ENCODE results near the gene TAS1R3.

TAS1R3 gene

DNA sequence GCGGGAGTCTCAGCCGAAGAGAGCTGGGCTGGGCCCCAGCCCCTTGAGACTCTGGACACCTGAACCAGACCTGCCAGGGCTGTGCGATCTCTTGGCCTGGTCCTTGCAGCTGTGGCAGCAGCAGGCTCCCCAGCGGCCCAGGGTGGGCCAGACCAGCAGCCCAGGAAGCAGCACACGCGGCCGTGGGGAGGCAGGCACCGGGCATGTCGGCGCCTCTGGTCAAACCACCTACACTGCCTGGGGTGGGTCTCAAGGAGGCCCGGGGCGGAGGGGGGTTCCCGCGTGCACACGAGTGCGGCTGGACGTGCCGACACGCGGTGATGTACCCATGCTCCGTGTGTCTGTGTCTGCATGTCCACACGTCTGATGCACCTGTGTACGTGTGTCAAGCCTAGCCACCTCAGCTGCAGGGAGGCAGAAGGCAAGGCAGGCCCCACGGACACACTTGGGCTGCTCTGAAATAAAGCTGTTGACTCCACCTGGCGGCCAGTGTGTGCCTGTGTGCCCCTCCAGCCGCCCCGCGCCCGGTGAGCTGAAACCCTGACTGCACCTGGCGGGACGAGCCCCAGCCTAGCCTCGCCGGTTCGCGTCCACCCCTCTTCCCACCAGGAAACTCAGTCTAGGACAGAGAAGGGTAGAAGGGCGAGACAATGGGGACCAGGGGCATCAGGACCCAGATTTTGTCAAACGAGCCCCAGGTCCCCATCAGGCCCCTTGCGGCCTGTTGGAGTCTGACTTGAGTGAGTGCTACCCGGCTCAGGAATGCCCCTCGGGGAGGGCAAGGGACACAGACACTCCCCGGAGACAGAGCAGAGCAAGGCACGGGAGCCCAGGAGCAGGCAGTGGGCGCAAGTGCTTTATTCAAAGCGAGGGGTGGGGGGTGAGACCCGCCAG, 39.3 kb upstream of the TAS1R3 start:
- Mint-ChIP-seq H3K27me3 (no peaks in the 10 kb centered on the region), H3K4me1 (ENCODE audit: low read depth in 2 of 2) (peaks cover 0 to 5% of the 10 kb centered on the region in 2 donors), H3K9me3 (no peaks in the 10 kb centered on the region), H3K36me3 (ENCODE audit: insufficient read depth) (peaks cover 4% of the 10 kb centered on the region), H3K4me3 (no peak overlapping the region), H3K27ac (peak overlapping the region in 1 of 2 donors; percentile 67)
- DNase-seq (peak in 2 of 3 experiments; percentile 55 to 56), ATAC-seq (replicated peaks) (peak; percentile 86)

GRCh38 chr1:1292442-1292779, 38.7 kb upstream of the TAS1R3 start:
- peak overlapping the region in 1 of 2 donors; percentile 67 for H3K27ac Mint-ChIP-seq
- H3K27me3 Mint-ChIP-seq = no peaks in the 10 kb centered on the region
- DNase-seq (no peak), ATAC-seq (replicated peaks) (no peak)
- H3K4me1 Mint-ChIP-seq (ENCODE audit: low read depth in 2 of 2) = peaks cover 0 to 5% of the 10 kb centered on the region in 2 donors
- no peaks in the 10 kb centered on the region for H3K9me3 Mint-ChIP-seq
- peaks cover 4% of the 10 kb centered on the region for H3K36me3 Mint-ChIP-seq (ENCODE audit: insufficient read depth)
- H3K4me3 Mint-ChIP-seq = no peak overlapping the region

- Mint-ChIP-seq H3K4me3 (no peak overlapping the region), H3K27ac (no peak overlapping the region), H3K9me3 (no peaks in the 10 kb centered on the region), H3K4me1 (ENCODE audit: low read depth in 2 of 2) (peaks cover 0 to 5% of the 10 kb centered on the region in 2 donors), H3K27me3 (no peaks in the 10 kb centered on the region), H3K36me3 (ENCODE audit: insufficient read depth) (peaks cover 4% of the 10 kb centered on the region)
- ATAC-seq (replicated peaks) (no peak), DNase-seq (no peak)
Observed at GRCh38 chr1:1292851-1293250, 38.2 kb upstream of the TAS1R3 start.

GRCh38 chr1:1293263-1294249, 37.5 kb upstream of the TAS1R3 start:
- no peak for ATAC-seq (replicated peaks)
- H3K4me1 Mint-ChIP-seq (ENCODE audit: low read depth in 2 of 2) = peaks cover 0 to 5% of the 10 kb centered on the region in 2 donors
- DNase-seq = no peak
- no peaks in the 10 kb centered on the region for H3K27me3 Mint-ChIP-seq
- no peak overlapping the region for H3K4me3 Mint-ChIP-seq
- H3K36me3 Mint-ChIP-seq (ENCODE audit: insufficient read depth) = peaks cover 4% of the 10 kb centered on the region
- H3K9me3 Mint-ChIP-seq = no peaks in the 10 kb centered on the region
- no peak overlapping the region for H3K27ac Mint-ChIP-seq

DNA sequence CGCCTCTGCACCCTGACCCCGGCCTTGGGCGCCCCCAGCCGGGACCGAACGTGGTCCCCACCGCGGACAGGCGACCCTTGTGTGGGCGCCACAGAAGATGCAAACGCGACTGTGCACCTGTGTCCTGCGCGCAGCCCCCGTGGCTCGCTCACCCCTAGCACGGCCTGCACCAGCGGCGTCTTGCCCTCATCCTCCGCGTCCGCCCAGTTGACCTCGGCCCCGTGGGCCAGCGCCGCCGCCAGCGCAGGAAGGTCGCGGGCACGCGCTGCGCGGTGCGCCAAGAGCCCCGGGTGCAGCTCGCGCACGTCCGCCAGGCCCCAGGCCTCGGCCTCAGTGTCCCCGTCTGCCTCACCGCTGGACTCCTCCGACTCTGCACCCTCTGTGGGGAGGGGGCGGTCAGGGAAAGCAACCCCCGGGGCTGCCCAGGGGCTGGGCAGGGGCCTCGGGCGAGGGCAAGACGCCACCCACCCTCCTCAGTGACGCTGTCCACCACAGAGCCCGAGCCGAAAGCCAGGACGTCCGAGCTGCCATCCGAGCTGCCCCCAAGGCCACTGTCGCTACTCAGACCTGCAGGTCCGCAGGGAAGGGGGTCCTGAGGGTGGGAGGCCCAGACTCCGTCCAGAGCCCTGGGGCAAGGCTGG, 36.7 kb upstream of the TAS1R3 start:
- no peaks in the 10 kb centered on the region for H3K9me3 Mint-ChIP-seq
- no peaks in the 10 kb centered on the region for H3K27me3 Mint-ChIP-seq
- H3K36me3 Mint-ChIP-seq (ENCODE audit: insufficient read depth) = peaks cover 4% of the 10 kb centered on the region
- peaks cover 0 to 5% of the 10 kb centered on the region in 2 donors for H3K4me1 Mint-ChIP-seq (ENCODE audit: low read depth in 2 of 2)
- no peak overlapping the region for H3K27ac Mint-ChIP-seq
- no peak for DNase-seq
- no peak for ATAC-seq (replicated peaks)
- H3K4me3 Mint-ChIP-seq = no peak overlapping the region

GRCh38 chr1:1295154-1295923, 35.7 kb upstream of the TAS1R3 start:
- H3K9me3 Mint-ChIP-seq = no peaks in the 10 kb centered on the region
- ATAC-seq (replicated peaks) = no peak
- peaks cover 0 to 3% of the 10 kb centered on the region in 2 donors for H3K4me1 Mint-ChIP-seq (ENCODE audit: low read depth in 2 of 2)

GRCh38 chr1:1296070-1297061, 34.7 kb upstream of the TAS1R3 start:
- Mint-ChIP-seq H3K4me3 (no peak overlapping the region), H3K9me3 (no peaks in the 10 kb centered on the region), H3K27ac (no peak overlapping the region), H3K36me3 (ENCODE audit: insufficient read depth) (peaks cover 4% of the 10 kb centered on the region), H3K27me3 (no peaks in the 10 kb centered on the region), H3K4me1 (ENCODE audit: low read depth in 2 of 2) (no peaks in the 10 kb centered on the region)
- ATAC-seq (replicated peaks) = no peak
- DNase-seq = no peak

More at GRCh38 chr1:1295154-1295923, 35.7 kb upstream of the TAS1R3 start:
- Mint-ChIP-seq H3K36me3 (ENCODE audit: insufficient read depth) (peaks cover 4% of the 10 kb centered on the region), H3K27me3 (no peaks in the 10 kb centered on the region), H3K4me3 (no peak overlapping the region), H3K27ac (no peak overlapping the region)
- no peak for DNase-seq

GRCh38 chr1:1297802-1298424, 33.2 kb upstream of the TAS1R3 start:
- no peak for ATAC-seq (replicated peaks)
- H3K4me3 Mint-ChIP-seq = no peak overlapping the region

GRCh38 chr1:1298861-1299685, 32.0 kb upstream of the TAS1R3 start:
- H3K36me3 Mint-ChIP-seq (ENCODE audit: insufficient read depth) = no peaks in the 10 kb centered on the region

More at GRCh38 chr1:1297802-1298424, 33.2 kb upstream of the TAS1R3 start:
- H3K27ac Mint-ChIP-seq = no peak overlapping the region
- H3K36me3 Mint-ChIP-seq (ENCODE audit: insufficient read depth) = no peaks in the 10 kb centered on the region
- DNase-seq = no peak
- H3K9me3 Mint-ChIP-seq = no peaks in the 10 kb centered on the region
- no peaks in the 10 kb centered on the region for H3K27me3 Mint-ChIP-seq
- no peaks in the 10 kb centered on the region for H3K4me1 Mint-ChIP-seq (ENCODE audit: low read depth in 2 of 2)

GRCh38 chr1:1299686-1300351, 31.3 kb upstream of the TAS1R3 start:
- Mint-ChIP-seq H3K4me1 (ENCODE audit: low read depth in 2 of 2) (peaks cover 0 to 3% of the 10 kb centered on the region in 2 donors), H3K4me3 (no peak overlapping the region), H3K27ac (no peak overlapping the region), H3K36me3 (ENCODE audit: insufficient read depth) (no peaks in the 10 kb centered on the region), H3K9me3 (no peaks in the 10 kb centered on the region), H3K27me3 (no peaks in the 10 kb centered on the region)
- ATAC-seq (replicated peaks) = peak; percentile 65
- no peak for DNase-seq

More at GRCh38 chr1:1298861-1299685, 32.0 kb upstream of the TAS1R3 start:
- DNase-seq (no peak), ATAC-seq (replicated peaks) (no peak)
- no peaks in the 10 kb centered on the region for H3K27me3 Mint-ChIP-seq
- no peak overlapping the region for H3K27ac Mint-ChIP-seq
- H3K4me3 Mint-ChIP-seq = no peak overlapping the region
- no peaks in the 10 kb centered on the region for H3K9me3 Mint-ChIP-seq
- H3K4me1 Mint-ChIP-seq (ENCODE audit: low read depth in 2 of 2) = no peaks in the 10 kb centered on the region

All from effector memory CD8-positive, alpha-beta T cell (primary cell).